ENCODE results near the gene CHSY1. TPM values are rescaled to one million over a fixed set of nuclear protein-coding genes. Genes with fewer than 3 reads are reported as not detected.

Gene CHSY1
- total and polyA plus RNA-seq, 10 of the 15 experiments (the other 5 are each of a cell fraction or from before 2014, with no cell fraction given): 1.4 to 31.2 (median 10.5) TPM

DNA sequence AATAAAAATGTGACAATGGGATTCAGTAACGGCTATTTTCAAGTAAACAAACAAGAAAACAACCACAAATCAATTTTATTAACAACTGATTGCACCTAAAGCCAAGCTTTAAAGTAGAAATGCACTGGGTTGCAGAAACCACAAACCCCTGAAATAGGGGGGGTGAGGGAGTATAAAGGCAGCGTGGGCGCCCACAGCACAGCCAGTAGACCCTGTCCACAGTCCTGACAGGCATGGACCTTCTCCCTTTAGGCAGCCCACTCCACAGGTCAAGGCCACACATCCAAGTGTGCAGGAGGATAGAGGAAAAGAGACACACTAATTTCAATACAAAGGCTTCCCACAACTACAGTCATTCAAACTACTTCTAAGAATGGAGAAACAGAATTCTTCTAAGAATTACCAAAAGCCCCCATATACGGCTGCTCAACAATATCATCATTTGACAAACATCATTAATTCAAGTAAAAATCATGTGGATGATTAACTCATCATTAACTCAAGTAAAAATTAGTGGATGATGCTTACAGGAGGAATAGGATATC lies 48.7 kb downstream of the CHSY1 start:
- ChIA-PET RAD21 (ENCODE audit: unreplicated experiment) (interaction anchor here (1.9 kb wide), 1 partner anchor 55 kb away, joined by 6 read pairs; no protein-coding TSS in a partner anchor), POLR2A (interaction anchor here (0.9 to 1.2 kb wide), 2 partner anchors 36 to 41 kb away, joined by 3 read pairs; no protein-coding TSS in a partner anchor), SMC1A (ENCODE audit: uncharacterized antibody, unreplicated experiment) (interaction anchor here (1.0 to 2.4 kb wide), 3 partner anchors 13 to 45 kb away, joined by 3 to 11 read pairs (median 11); no protein-coding TSS in a partner anchor), CTCF (interaction anchor here (0.8 to 2.1 kb wide), 3 partner anchors 10 to 59 kb away, joined by 3 to 6 read pairs (median 3); no protein-coding TSS in a partner anchor)
- intact Hi-C loops (cut with micrococcal nuclease; ENCODE audit: unreplicated experiment): no loop called here
- ATAC-seq (peak; percentile 3; the same call in 1 of the 3 replicates), DNase-seq (ENCODE audit: low read depth, low spot score) (no peak), FAIRE-seq (no peak)
- Histone ChIP-seq H3K9me3 (replicated peaks; ENCODE audit: control insufficient read depth, insufficient read depth, low read length) (no peaks in the 10 kb centered on the region; the same call in 2 of the 3 replicates), H3K4me3 (no peak overlapping the region), H3K27me3 (replicated peaks in 1 of 2; ENCODE audit: control insufficient read depth in 2 of 2, insufficient read depth in 2 of 2, low read length in 1 of 2) (no peaks in the 10 kb centered on the region), H3K4me1 (ENCODE audit: control insufficient read depth, insufficient read depth, low read length) (peaks cover 46% of the 10 kb centered on the region), H3K27ac (ENCODE audit: control insufficient read depth, insufficient read depth) (no peak overlapping the region), H4K20me1 (ENCODE audit: control insufficient read depth, insufficient read depth) (no peaks in the 10 kb centered on the region), H3K79me2 (ENCODE audit: control insufficient read depth, insufficient read depth, low read length) (peaks cover 73% of the 10 kb centered on the region), H3K9ac (ENCODE audit: control insufficient read depth, insufficient read depth, low read length) (no peak overlapping the region), H3K36me3 (ENCODE audit: control insufficient read depth in 2 of 2, insufficient read depth in 2 of 2, low read length in 1 of 2) (no peaks in the 10 kb centered on the region; a peak in 2 of 4 replicates), H3K4me2 (ENCODE audit: control insufficient read depth, insufficient read depth) (peak overlapping the region; percentile 15; the same call in 1 of the 2 replicates), H2AFZ (ENCODE audit: control insufficient read depth, low read depth, low read length) (no peak overlapping the region)
- in situ Hi-C loops (cut with MboI): no loop called here
- WGBS (ENCODE audit: insufficient coverage, insufficient replicate concordance, low lambda C conversion rate, missing lambda C conversion rate): 14% methylated on average over 4 of the region's 4 CpGs
- BruUV-seq (replicated peaks): no TSS peak
- TF ChIP-seq ZNF24 (IDR thresholded peaks at IDR 0.05) (no peak), MXI1 (IDR thresholded peaks at IDR 0.05; ENCODE audit: low read depth, low read length) (peak; percentile 49; the same call in 1 of the 2 replicates), CREM (IDR thresholded peaks at IDR 0.05; ENCODE audit: low read depth) (0 out of 2 replicates have a peak, but pooled peaks have one; percentile 11), MEF2A (IDR thresholded peaks at IDR 0.05; ENCODE audit: insufficient read depth, low read depth, low read length) (no peak), EGR1 (IDR thresholded peaks at IDR 0.05; ENCODE audit: borderline replicate concordance in 1 of 2, low read depth in 2 of 2, low read length in 2 of 2) (peak in 1 of 2 experiments; percentile 63; a peak in 2 of 3 replicates), LARP7 (IDR thresholded peaks at IDR 0.05) (no peak), DPF2 (IDR thresholded peaks at IDR 0.05) (0 out of 2 replicates have a peak, but pooled peaks have one; percentile 10), NFIC (IDR thresholded peaks at IDR 0.05; ENCODE audit: low read depth, low read length) (peak; percentile 17; the same call in 1 of the 2 replicates), RUNX3 (IDR thresholded peaks at IDR 0.05; ENCODE audit: low read length) (peak; percentile 91), CREB1 (IDR thresholded peaks at IDR 0.05; ENCODE audit: low read depth) (no peak), NRF1 (conservative IDR thresholded peaks at IDR 0.05; ENCODE audit: low read depth, low read length) (no peak), ATF7 (IDR thresholded peaks at IDR 0.05; ENCODE audit: low read depth) (no peak)
- TF ChIP-seq, protein P1, sequence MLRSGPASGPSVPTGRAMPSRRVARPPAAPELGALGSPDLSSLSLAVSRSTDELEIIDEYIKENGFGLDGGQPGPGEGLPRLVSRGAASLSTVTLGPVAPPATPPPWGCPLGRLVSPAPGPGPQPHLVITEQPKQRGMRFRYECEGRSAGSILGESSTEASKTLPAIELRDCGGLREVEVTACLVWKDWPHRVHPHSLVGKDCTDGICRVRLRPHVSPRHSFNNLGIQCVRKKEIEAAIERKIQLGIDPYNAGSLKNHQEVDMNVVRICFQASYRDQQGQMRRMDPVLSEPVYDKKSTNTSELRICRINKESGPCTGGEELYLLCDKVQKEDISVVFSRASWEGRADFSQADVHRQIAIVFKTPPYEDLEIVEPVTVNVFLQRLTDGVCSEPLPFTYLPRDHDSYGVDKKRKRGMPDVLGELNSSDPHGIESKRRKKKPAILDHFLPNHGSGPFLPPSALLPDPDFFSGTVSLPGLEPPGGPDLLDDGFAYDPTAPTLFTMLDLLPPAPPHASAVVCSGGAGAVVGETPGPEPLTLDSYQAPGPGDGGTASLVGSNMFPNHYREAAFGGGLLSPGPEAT (IDR thresholded peaks at IDR 0.05; ENCODE audit: low read depth): no peak
- TF ChIP-seq, protein P2, sequence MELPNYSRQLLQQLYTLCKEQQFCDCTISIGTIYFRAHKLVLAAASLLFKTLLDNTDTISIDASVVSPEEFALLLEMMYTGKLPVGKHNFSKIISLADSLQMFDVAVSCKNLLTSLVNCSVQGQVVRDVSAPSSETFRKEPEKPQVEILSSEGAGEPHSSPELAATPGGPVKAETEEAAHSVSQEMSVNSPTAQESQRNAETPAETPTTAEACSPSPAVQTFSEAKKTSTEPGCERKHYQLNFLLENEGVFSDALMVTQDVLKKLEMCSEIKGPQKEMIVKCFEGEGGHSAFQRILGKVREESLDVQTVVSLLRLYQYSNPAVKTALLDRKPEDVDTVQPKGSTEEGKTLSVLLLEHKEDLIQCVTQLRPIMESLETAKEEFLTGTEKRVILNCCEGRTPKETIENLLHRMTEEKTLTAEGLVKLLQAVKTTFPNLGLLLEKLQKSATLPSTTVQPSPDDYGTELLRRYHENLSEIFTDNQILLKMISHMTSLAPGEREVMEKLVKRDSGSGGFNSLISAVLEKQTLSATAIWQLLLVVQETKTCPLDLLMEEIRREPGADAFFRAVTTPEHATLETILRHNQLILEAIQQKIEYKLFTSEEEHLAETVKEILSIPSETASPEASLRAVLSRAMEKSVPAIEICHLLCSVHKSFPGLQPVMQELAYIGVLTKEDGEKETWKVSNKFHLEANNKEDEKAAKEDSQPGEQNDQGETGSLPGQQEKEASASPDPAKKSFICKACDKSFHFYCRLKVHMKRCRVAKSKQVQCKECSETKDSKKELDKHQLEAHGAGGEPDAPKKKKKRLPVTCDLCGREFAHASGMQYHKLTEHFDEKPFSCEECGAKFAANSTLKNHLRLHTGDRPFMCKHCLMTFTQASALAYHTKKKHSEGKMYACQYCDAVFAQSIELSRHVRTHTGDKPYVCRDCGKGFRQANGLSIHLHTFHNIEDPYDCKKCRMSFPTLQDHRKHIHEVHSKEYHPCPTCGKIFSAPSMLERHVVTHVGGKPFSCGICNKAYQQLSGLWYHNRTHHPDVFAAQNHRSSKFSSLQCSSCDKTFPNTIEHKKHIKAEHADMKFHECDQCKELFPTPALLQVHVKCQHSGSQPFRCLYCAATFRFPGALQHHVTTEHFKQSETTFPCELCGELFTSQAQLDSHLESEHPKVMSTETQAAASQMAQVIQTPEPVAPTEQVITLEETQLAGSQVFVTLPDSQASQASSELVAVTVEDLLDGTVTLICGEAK (IDR thresholded peaks at IDR 0.05; ENCODE audit: borderline replicate concordance): no peak
- TF ChIP-seq, protein P3, sequence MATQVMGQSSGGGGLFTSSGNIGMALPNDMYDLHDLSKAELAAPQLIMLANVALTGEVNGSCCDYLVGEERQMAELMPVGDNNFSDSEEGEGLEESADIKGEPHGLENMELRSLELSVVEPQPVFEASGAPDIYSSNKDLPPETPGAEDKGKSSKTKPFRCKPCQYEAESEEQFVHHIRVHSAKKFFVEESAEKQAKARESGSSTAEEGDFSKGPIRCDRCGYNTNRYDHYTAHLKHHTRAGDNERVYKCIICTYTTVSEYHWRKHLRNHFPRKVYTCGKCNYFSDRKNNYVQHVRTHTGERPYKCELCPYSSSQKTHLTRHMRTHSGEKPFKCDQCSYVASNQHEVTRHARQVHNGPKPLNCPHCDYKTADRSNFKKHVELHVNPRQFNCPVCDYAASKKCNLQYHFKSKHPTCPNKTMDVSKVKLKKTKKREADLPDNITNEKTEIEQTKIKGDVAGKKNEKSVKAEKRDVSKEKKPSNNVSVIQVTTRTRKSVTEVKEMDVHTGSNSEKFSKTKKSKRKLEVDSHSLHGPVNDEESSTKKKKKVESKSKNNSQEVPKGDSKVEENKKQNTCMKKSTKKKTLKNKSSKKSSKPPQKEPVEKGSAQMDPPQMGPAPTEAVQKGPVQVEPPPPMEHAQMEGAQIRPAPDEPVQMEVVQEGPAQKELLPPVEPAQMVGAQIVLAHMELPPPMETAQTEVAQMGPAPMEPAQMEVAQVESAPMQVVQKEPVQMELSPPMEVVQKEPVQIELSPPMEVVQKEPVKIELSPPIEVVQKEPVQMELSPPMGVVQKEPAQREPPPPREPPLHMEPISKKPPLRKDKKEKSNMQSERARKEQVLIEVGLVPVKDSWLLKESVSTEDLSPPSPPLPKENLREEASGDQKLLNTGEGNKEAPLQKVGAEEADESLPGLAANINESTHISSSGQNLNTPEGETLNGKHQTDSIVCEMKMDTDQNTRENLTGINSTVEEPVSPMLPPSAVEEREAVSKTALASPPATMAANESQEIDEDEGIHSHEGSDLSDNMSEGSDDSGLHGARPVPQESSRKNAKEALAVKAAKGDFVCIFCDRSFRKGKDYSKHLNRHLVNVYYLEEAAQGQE (IDR thresholded peaks at IDR 0.05; ENCODE audit: low read depth, low read length): peak; percentile 74

Data from GM12878 (cell line).